NCI-H82 (cell line): ENCODE data around the gene CALM1.

Experiments
- DNase-seq: peaks from one replicate; lab custom pipeline; 2025; lab: John Stamatoyannopoulos, UW

CALM1 gene

GRCh38 chr14:90396341-90397339 lies at the start of gene CALM1:
Gene CALM1, plus strand, starts transcription at chr14:90397029. Its CDS starts 202 bp downstream, at chr14:90397231.
- DNase-seq: peak; percentile 86

- DNase-seq: no peak
Observed at GRCh38 chr14:90348270-90348669, 48.6 kb upstream of the CALM1 start.

DNA sequence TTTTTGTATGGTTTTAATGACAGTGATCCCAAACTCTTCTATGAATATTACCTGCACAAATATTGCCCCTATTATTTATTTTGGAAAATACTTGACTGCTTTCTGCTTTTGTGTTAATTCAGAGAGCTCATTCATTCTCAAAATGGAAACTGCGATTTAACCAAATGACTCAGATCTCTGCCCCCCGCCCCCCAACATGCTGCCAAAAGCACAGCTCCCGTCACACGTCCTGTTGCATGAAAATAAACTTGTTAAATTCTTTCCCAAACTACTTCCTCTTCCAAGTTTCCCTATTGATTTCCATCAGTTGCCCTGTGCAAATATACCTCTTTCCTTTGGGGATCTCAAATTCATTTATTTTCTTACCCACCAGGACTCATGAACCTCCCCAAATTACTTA lies 47.1 kb upstream of the CALM1 start:
- DNase-seq: no peak

GRCh38 chr14:90354551-90355298 lies 42.1 kb upstream of the CALM1 start:
- DNase-seq: no peak

DNA sequence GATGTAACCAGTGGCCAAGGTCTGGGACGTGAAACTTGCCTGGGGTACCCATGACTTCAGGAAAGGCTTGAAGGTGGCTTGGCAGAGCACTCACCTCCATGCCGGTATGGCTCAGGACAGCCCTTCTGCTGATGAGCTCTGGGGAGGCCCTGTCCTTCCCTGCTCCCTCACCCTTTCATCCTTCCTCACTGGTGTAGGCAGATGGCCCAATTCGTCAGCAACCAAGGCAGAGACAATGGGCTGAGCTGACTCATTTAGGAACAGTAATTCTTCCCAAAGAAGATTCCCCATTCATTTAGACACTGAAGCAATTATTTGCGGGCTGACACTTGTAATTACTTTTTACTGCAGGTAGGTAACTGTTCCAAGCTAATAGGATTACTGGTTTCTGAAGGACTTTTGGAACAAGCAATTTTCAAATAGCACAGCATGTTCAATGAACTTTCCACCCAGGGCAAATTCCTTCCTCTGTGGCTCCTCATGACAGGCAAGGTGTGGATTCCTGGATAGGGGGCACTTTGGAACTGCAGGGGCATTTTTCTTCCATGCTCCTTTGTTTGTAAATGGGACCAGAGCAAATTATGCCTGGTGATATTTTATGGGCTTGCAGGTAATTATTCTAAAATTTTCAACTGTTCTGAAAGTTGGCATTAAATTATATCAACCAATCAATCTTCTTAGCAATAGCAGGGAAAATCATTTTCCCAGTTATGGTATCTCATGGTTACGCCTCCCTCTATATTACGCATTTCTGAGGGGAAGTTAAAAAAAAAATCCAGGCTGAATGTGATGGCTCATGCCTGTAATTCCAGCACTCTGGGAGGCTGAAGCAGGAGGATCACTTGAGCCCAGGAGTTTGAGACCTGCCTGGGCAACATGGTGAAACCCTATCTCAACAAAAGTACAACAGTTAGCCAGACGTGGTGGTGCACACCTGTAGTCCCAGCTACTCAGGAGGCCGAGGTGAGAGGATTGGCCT lies 41.0 kb upstream of the CALM1 start:
- DNase-seq: peak; percentile 58

GRCh38 chr14:90356925-90357324 lies 39.9 kb upstream of the CALM1 start:
- DNase-seq: no peak

GRCh38 chr14:90358359-90358758 lies 38.5 kb upstream of the CALM1 start:
- DNase-seq: no peak

DNA sequence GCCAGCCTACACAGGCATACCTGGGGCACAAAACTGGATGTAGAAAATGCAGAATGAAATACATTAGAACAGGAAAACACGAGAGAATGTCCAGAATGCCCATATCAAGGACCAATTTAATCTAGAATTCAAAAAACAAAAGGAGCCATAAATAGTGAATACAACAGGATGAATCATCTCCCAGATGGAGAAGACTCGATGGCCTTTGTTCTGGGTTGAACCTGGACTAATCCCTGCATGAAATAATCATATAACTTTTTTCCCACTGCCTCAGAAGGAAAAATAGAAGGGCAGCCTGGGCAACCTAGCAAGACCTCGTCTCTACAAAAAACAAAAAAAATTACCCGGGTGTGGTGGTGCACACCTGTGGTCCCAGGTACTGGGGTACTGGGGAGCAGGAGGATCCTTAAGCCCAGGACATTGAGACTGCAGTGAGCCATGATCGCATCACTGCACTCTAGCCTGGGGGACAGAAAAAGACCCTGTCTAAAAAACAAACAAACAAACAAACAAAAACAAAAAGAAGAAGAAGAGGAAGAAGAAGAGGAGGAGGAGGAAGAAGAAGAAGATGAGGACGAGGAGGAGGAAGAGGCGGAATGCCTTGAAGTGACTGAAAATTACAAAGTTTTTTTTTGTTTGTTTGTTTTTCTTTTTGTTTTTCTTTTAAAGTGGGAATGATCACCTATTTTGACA lies 34.8 kb upstream of the CALM1 start:
- DNase-seq: no peak

DNA sequence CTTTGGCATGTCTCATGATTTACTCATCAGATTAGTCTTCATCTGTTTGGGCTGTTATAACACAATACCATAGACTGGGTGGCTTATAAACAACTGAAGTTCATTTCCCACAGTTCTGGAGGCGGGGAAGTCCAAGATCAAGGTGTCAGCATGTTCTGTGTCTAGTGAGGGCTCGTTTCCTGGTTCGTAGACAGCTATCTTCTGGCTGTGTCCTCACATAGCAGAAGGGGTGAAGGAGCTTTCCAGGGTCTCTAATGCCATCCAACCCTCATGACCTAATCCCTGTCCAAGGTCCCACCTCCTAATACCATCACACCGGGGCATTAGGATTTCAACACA lies 34.3 kb upstream of the CALM1 start:
- DNase-seq: no peak

- DNase-seq: no peak
Observed at GRCh38 chr14:90368946-90369721, 27.7 kb upstream of the CALM1 start.

DNA sequence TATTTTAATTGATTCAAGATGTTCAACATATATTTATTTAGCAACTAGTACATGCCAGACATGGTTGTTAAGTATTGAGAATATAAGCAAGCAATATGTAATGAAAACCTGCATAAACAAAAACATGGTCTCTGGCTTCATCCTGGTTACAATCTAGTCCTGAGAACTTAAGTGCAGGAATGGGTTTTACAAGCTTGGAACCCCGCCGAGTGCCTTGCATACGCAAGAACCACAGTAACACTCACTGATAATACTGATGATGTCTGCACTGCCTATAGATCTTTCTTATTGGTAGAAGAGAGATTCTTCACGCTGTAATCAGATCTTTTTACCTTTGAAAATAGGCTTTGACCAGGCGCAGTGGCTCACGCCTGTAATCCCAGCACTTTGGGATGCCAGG lies 22.9 kb upstream of the CALM1 start:
- no peak for DNase-seq

DNA sequence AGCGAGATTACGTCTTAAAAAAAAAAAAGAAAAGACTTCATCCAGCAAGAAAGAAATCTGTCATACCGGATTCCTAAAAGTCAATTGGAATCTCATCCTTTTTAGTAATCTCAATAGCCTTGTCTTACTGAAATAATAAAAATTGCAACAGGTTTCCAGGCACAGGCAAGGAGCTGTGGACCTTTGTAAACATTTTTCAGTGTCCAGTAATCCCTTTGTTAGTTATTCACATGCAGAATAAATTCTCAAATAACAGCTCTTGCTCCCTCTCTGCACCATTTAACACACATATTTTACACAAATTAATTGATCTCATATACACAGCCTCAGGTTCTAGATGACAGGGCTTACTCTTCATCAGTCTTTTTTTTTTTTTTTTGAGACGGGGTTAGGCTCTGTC lies 22.0 kb upstream of the CALM1 start:
- no peak for DNase-seq

GRCh38 chr14:90375934-90376333 lies 20.9 kb upstream of the CALM1 start:
- DNase-seq: no peak

DNA sequence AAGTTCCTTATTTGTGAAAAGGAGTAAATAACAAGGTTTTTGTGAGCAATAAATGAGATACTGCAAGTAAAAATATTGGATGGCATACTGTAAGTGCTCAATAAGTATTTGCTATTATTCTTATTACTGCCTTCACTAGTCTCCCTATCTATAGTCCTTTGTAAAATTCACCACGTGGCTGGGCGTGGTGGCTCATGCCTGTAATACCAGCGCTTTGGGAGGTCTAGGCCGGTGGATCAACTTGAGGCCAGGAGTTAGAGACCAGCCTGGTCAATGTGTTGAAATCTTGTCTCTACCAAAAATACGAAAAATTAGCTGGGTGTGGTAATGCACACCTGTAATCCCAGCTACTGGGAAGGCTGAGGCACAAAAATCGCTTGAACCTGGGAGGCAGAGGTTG lies 18.6 kb upstream of the CALM1 start:
- no peak for DNase-seq

DNA sequence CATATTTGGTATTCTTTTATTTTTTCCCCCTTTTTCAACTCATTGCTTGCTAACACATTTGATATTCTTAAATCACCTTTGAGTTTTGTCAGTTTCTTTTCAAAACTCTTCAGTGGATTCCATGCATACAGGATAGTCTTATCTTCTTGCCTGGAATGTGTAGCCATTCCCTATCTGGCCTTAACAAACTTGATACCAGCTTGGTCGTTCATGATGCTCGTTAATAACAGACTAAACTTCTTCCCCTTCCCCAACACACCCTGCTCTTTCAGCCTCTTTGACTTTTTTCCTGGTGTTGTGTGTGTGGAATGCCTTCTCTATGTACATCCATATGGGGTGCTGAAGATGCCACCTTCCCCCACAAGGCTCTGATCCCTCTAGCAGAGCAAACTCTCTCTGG lies 17.7 kb upstream of the CALM1 start:
- DNase-seq: no peak

GRCh38 chr14:90381011-90381786 lies 15.6 kb upstream of the CALM1 start:
- DNase-seq: peak; percentile 68

- DNase-seq: peak; percentile 67
Observed at GRCh38 chr14:90381999-90382451, 14.8 kb upstream of the CALM1 start.

GRCh38 chr14:90382491-90383125 lies 14.2 kb upstream of the CALM1 start:
- DNase-seq: peak; percentile 62

DNA sequence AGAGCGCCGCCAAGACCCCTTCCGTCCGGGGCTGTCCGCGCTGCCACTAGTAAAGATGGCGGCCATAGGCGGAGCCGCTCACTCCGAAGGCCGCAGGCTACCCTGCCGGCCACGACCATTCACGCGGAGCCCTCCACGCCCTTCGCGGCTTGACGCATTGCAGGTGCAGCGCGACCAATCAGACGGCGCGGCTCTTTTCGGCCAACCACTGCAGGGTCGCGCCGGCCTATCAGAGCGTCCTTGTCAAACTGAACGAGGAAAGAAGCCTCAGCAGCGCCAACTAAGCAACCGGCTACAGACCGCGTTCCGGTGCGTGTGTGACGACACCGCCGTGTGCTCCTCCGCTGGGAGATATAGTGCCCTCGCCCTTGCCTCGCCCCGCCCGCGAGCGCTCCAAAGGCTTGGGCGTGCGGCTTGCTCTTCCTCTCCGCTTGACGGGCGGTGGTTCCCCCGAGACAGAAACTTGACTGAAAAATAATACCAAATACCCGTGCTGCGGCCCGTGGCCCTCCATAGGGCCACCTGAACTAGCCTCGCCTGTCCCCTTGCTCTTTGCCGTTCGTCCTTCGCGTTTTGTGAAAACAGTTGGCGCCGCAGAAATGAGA lies 13.6 kb upstream of the CALM1 start:
- peak; percentile 99 for DNase-seq
